IMR-90 (cell line): ENCODE results near the gene ASTN2. TPM values are rescaled to one million over a fixed set of nuclear protein-coding genes. Genes with fewer than 3 reads are reported as not detected.

Source experiments
- ATAC-seq: fragments of 200-7000 bp; cut with Tn5 transposase; 2 replicates; pipeline ENCODE4 v1.9.1; 2020; ENCODE audit warnings: low read depth, mild to moderate bottlenecking, moderate library complexity
- BruUV-seq: library from RNA; stranded (reverse); fragments of 400-500 nt; replicated peaks from 2 replicates; lab custom pipeline; 2021; lab: Mats Ljungman, UMichigan
- CTCF ChIA-PET: fragments of 300-600 bp; formaldehyde crosslinking; extraction: SDS; loops from one replicate; lab custom pipeline; 2021; ENCODE audit warnings: antibody characterized with exemption; lab: Yijun Ruan, JAX
- POLR2A ChIA-PET: fragments of 300-600 bp; sonication (Branson Sonifier 250); formaldehyde crosslinking; loops from one replicate; lab custom pipeline; 2022; ENCODE audit warnings: antibody characterized with exemption; ENCODE audit not compliant: unreplicated experiment; lab: Charles Lee
- DNase-seq: peaks from one replicate; pipeline ENCODE4 v3.0.0; 2013
- H2AFZ ChIP-seq: replicated peaks from 2 replicates; pipeline ENCODE3; 2013; ENCODE audit warnings: low read length, mild to moderate bottlenecking; ENCODE audit not compliant: poor library complexity
- H2AK5ac ChIP-seq: 2 replicates; pipeline ENCODE4 v1.6.1; 2013; ENCODE audit warnings: low read depth, low read length, inconsistent platforms
- H2AK9ac ChIP-seq: replicated peaks from 2 replicates; pipeline ENCODE3; 2013; ENCODE audit warnings: mild to moderate bottlenecking, low read depth, low read length, moderate library complexity; ENCODE audit not compliant: poor library complexity
- H2BK120ac ChIP-seq: 2 replicates; pipeline ENCODE4 v1.6.1; 2013; ENCODE audit warnings: low read depth, low read length, inconsistent platforms
- H2BK15ac ChIP-seq: 3 replicates; pipeline ENCODE4 v1.6.1; 2013; ENCODE audit warnings: low read depth, low read length, inconsistent platforms
- H2BK20ac ChIP-seq: 2 replicates; pipeline ENCODE4 v1.6.1; 2013; ENCODE audit warnings: low read depth, mild to moderate bottlenecking, inconsistent platforms, low read length, moderate library complexity
- H2BK5ac ChIP-seq: 2 replicates; pipeline ENCODE4 v1.6.1; 2013; ENCODE audit warnings: mild to moderate bottlenecking, low read depth, low read length, inconsistent platforms; ENCODE audit not compliant: poor library complexity, severe bottlenecking
- H3K14ac ChIP-seq: replicated peaks from 2 replicates; pipeline ENCODE4 v1.6.1; 2013; ENCODE audit warnings: low read depth, low read length, inconsistent platforms
- H3K18ac ChIP-seq: 2 replicates; pipeline ENCODE4 v1.6.1; 2013; ENCODE audit warnings: low read depth, low read length, control low read depth
- H3K23ac ChIP-seq: 2 replicates; pipeline ENCODE4 v1.6.1; 2013; ENCODE audit warnings: low read depth, low read length, inconsistent platforms
- H3K27ac ChIP-seq: 2 replicates; pipeline ENCODE4 v1.5.1; 2013; ENCODE audit warnings: mild to moderate bottlenecking, control low read depth, low read length; ENCODE audit not compliant: insufficient read depth
- H3K27me3 ChIP-seq: 2 replicates; pipeline ENCODE4 v1.6.1; 2013; ENCODE audit warnings: low read length; ENCODE audit not compliant: control insufficient read depth, insufficient read depth
- H3K36me3 ChIP-seq: 2 replicates; pipeline ENCODE4 v1.6.1; 2013; ENCODE audit warnings: low read length, mixed read lengths; ENCODE audit not compliant: control insufficient read depth, insufficient read depth
- H3K4ac ChIP-seq: 2 replicates; pipeline ENCODE4 v1.6.1; 2013; ENCODE audit warnings: low read depth, low read length, inconsistent platforms
- H3K4me1 ChIP-seq: 2 replicates; pipeline ENCODE4 v1.6.1; 2013; ENCODE audit warnings: low read length, mixed read lengths; ENCODE audit not compliant: control insufficient read depth, insufficient read depth
- H3K4me2 ChIP-seq: 2 replicates; pipeline ENCODE4 v1.6.1; 2013; ENCODE audit warnings: low read depth, mild to moderate bottlenecking, control low read depth, low read length, moderate library complexity
- H3K4me3 ChIP-seq: 2 replicates; pipeline ENCODE4 v1.5.1; 2013; ENCODE audit warnings: low read depth, mild to moderate bottlenecking, control low read depth, low read length, moderate library complexity; ENCODE audit not compliant: insufficient read depth
- H3K56ac ChIP-seq: 2 replicates; pipeline ENCODE4 v1.6.1; 2013; ENCODE audit warnings: low read length, inconsistent platforms; ENCODE audit not compliant: insufficient read depth; ENCODE audit errors: extremely low read depth
- H3K79me1 ChIP-seq, 2 experiments: 2 replicates each; pipeline ENCODE4 v1.6.1; 2013; ENCODE audit warnings: low read length in 2 of 2, inconsistent platforms in 1 of 2, low read depth in 1 of 2
- H3K9ac ChIP-seq: 2 replicates; pipeline ENCODE4 v1.6.1; 2013; ENCODE audit warnings: low read depth, low read length, control low read depth
- H3K9me1 ChIP-seq: 2 replicates; pipeline ENCODE4 v1.6.1; 2013; ENCODE audit warnings: low read length, inconsistent platforms; ENCODE audit not compliant: insufficient read depth
- H3K9me3 ChIP-seq: 2 replicates; pipeline ENCODE4 v1.6.1; 2013; ENCODE audit warnings: low read length; ENCODE audit not compliant: control insufficient read depth, insufficient read depth
- H4K20me1 ChIP-seq: 2 replicates; pipeline ENCODE4 v1.6.1; 2013; ENCODE audit warnings: low read length, inconsistent platforms; ENCODE audit not compliant: insufficient read depth
- H4K5ac ChIP-seq: 2 replicates; pipeline ENCODE4 v1.6.1; 2013; ENCODE audit warnings: mild to moderate bottlenecking, low read depth, low read length, control low read depth
- H4K8ac ChIP-seq, 2 experiments: 2 replicates each; pipeline ENCODE4 v1.6.1; 2013; ENCODE audit warnings: low read depth in 2 of 2, low read length in 2 of 2, control low read depth in 1 of 2, inconsistent platforms in 1 of 2
- H4K91ac ChIP-seq: 2 replicates; pipeline ENCODE4 v1.6.1; 2013; ENCODE audit warnings: low read depth, low read length, inconsistent platforms; ENCODE audit not compliant: insufficient read depth
- BHLHE40 ChIP-seq: fragments of 150-350 bp; IDR thresholded peaks from 2 replicates; pipeline ENCODE4 v1.6.1; 2016; ENCODE audit warnings: mild to moderate bottlenecking, low read depth, low read length
- CEBPB ChIP-seq: IDR thresholded peaks from 2 replicates; pipeline ENCODE4 v1.6.1; 2012; ENCODE audit warnings: low read depth, low read length, improper control_type of control experiment
- FOS ChIP-seq: fragments of 150-350 bp; IDR thresholded peaks from 2 replicates; pipeline ENCODE4 v1.6.1; 2016; ENCODE audit warnings: low read depth, low read length
- MXI1 ChIP-seq: IDR thresholded peaks from 2 replicates; pipeline ENCODE4 v1.6.1; 2012; ENCODE audit warnings: low read depth, mild to moderate bottlenecking, low read length, moderate library complexity, borderline replicate concordance
- NFE2L2 ChIP-seq: fragments of 150-350 bp; IDR thresholded peaks from 2 replicates; pipeline ENCODE4 v1.6.1; 2016; ENCODE audit warnings: low read depth, mild to moderate bottlenecking, low read length
- POLR2A ChIP-seq: IDR thresholded peaks from 2 replicates; pipeline ENCODE4 v1.6.1; 2012; ENCODE audit warnings: mild to moderate bottlenecking, low read depth, low read length
- RAD21 ChIP-seq: IDR thresholded peaks from 2 replicates; pipeline ENCODE4 v1.6.1; 2012; ENCODE audit warnings: low read length, improper control_type of control experiment
- RCOR1 ChIP-seq: IDR thresholded peaks from 2 replicates; pipeline ENCODE4 v1.6.1; 2012; ENCODE audit warnings: mild to moderate bottlenecking, low read length, improper control_type of control experiment; ENCODE audit not compliant: insufficient replicate concordance
- WGBS, 2 experiments: methylation state at CpG; one replicate each; pipeline versions ENCODE4 v1.1.5 to v1.1.7; 2013; ENCODE audit warnings: missing lambda C conversion rate in 2 of 2; ENCODE audit not compliant: insufficient read length in 1 of 2; ENCODE audit errors: extremely low coverage in 2 of 2; 5-methylcytosine and 5-hydroxymethylcytosine counted together
- dilution Hi-C: fragments of 300-500 bp; cut with HindIII; formaldehyde crosslinking; loops from one replicate; pipeline ENCODE4 v1.14.3; 2018; ENCODE audit warnings: low sequenced_read_pairs; ENCODE audit not compliant: unreplicated experiment
- in situ Hi-C: fragments of 300-500 bp; cut with MboI; formaldehyde crosslinking; loops from 3 replicates; pipeline ENCODE4 v1.14.3; 2019; ENCODE audit warnings: low sequenced_read_pairs, inconsistent platforms, mixed read lengths
- intact Hi-C: fragments of 100-400 bp; cut with micrococcal nuclease; formaldehyde crosslinking; loops from 2 replicates; pipeline ENCODE4 v1.10.0; 2022
- polyA plus RNA-seq, 3 experiments: library from polyadenylated mRNA; depleted of rRNA; stranded (reverse); fragments of >200 nt; gene quantifications; 2 replicates each; pipeline ENCODE4 v1.2.3, GENCODE V29; 2012; ENCODE audit warnings: low replicate concordance in 1 of 3
- total RNA-seq: library from RNA; depleted of rRNA; stranded (reverse); fragments of >200 nt; gene quantifications from 2 replicates; pipeline ENCODE4 v1.2.3, GENCODE V29; 2012
- TF ChIP-seq, protein P1 (sequence below): fragments of 150-350 bp; IDR thresholded peaks from 2 replicates; pipeline ENCODE4 v1.6.1; 2016; ENCODE audit warnings: low read depth, mild to moderate bottlenecking, low read length, moderate library complexity, borderline replicate concordance
- TF ChIP-seq, protein P2 (sequence below): fragments of 150-350 bp; IDR thresholded peaks from 2 replicates; pipeline ENCODE4 v1.6.1; 2017; ENCODE audit warnings: mild to moderate bottlenecking, antibody characterized with exemption, low read length, low read depth

Gene ASTN2
- total and polyA plus RNA-seq, 2 of the 4 experiments (the other 2 are of a cell fraction): 3.8 to 6.8 TPM

DNA sequence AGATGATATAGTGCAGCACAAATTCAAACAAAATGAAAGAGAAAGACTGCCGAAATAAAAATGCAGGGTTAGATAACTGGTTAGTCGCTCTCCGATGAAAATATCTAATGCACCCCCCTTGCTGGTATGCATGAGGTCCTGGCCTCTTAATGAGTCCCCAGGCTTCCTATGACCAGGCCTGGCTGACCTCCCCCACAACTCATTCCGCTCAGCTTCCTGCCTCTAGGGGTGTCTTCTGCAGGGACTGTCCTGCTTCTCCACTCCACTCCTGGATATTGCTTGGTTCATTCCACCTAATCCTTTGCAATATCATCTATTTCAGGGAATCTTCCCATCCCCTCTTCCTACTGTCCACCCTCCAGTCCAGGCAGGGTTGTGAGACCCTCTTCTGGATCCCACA is 341.8 kb downstream of the ASTN2 start:
- Histone ChIP-seq H3K23ac (no peak overlapping the region), H3K27ac (no peak overlapping the region), H2AFZ (no peak overlapping the region), H3K9me1 (no peaks in the 10 kb centered on the region), H2BK15ac (no peak overlapping the region), H2BK20ac (no peak overlapping the region), H4K91ac (no peak overlapping the region), H3K4me1 (no peaks in the 10 kb centered on the region), H3K9ac (no peak overlapping the region), H2BK5ac (no peak overlapping the region), H3K36me3 (no peaks in the 10 kb centered on the region), H3K18ac (no peak overlapping the region), H3K27me3 (no peaks in the 10 kb centered on the region), H3K14ac (no peak overlapping the region), H3K56ac (no peak overlapping the region), H3K4me3 (no peak overlapping the region), H2AK5ac (no peak overlapping the region), H2BK120ac (no peak overlapping the region), H2AK9ac (no peak overlapping the region), H3K79me1 (no peaks in the 10 kb centered on the region), H3K9me3 (peaks cover 2% of the 10 kb centered on the region; the same call in 1 of the 2 replicates), H4K20me1 (no peaks in the 10 kb centered on the region), H4K5ac (no peak overlapping the region), H3K4me2 (no peak overlapping the region), H4K8ac (no peak overlapping the region), H3K4ac (no peak overlapping the region)
- ChIA-PET POLR2A (no interaction called here), CTCF (no interaction called here)
- BruUV-seq: no TSS peak
- no peak for ATAC-seq
- intact Hi-C loops: no loop called here
- TF ChIP-seq NFE2L2 (no peak), BHLHE40 (no peak), CEBPB (no peak), POLR2A (no peak), FOS (no peak), MXI1 (no peak), RAD21 (no peak), RCOR1 (no peak)
- TF ChIP-seq, protein P1, sequence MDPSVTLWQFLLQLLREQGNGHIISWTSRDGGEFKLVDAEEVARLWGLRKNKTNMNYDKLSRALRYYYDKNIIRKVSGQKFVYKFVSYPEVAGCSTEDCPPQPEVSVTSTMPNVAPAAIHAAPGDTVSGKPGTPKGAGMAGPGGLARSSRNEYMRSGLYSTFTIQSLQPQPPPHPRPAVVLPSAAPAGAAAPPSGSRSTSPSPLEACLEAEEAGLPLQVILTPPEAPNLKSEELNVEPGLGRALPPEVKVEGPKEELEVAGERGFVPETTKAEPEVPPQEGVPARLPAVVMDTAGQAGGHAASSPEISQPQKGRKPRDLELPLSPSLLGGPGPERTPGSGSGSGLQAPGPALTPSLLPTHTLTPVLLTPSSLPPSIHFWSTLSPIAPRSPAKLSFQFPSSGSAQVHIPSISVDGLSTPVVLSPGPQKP: no peak
- TF ChIP-seq, protein P2, sequence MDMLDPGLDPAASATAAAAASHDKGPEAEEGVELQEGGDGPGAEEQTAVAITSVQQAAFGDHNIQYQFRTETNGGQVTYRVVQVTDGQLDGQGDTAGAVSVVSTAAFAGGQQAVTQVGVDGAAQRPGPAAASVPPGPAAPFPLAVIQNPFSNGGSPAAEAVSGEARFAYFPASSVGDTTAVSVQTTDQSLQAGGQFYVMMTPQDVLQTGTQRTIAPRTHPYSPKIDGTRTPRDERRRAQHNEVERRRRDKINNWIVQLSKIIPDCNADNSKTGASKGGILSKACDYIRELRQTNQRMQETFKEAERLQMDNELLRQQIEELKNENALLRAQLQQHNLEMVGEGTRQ: no peak
- DNase-seq: no peak
- 57% methylated on average over 3 of the region's 4 CpGs; no CpG with 5 or more reads in 1 of the 2 experiments for WGBS, 2 experiments
- in situ Hi-C loops: no loop called here
- dilution Hi-C loops: no loop called here
